ENCODE measurements around the gene INA. TPM values are rescaled to one million over a fixed set of nuclear protein-coding genes. Genes with fewer than 3 reads are reported as not detected.

Gene INA
- total RNA-seq, 1 experiment from 2014 or later = not detected

DNA sequence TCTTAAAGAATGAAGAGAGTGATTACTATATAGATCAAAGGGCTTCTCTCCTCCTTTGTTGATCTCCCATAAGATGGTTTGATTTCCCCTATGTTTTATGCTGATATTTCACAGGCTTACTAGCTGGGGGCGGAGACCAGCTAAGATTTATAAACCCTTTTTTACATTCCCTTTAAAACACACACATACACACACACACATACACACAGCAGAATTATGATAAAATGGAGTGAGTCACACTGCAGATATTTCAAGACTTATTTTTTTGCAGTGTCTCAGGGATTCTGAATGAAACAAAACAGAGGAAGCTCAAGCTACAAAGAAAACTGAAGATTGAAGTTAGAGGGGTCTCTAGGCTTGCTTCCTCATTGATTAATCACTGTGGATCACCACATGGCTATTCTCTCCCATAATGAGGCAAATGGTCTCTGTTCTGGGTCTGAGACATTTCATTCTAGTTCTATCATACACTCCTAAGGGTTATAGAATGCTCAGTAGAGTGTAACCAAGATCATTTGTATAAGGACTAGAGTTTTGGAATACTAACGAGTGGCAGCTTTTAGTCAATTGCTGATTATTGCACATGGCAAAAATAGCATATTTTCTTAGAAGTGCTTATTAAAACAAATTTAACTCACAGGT lies 18.6 kb downstream of the INA start:
- ChIA-PET POLR2A (no interaction called here), RAD21 (ENCODE audit: low non-redundant PET in 1 of 2, low total read pairs in 2 of 2, uncharacterized antibody in 2 of 2, unreplicated experiment in 2 of 2) (no interaction called here), CTCF (interaction anchor here (1.2 kb wide), 1 partner anchor 39 kb away, joined by 3 read pairs; no protein-coding TSS in a partner anchor)
- Histone ChIP-seq H3K4me2 (ENCODE audit: low read length) (no peak overlapping the region), H3K4me3 (replicated peaks in 1 of 2; ENCODE audit: low read depth in 1 of 2, low read length in 2 of 2) (no peak overlapping the region), H2AFZ (ENCODE audit: low read depth, low read length, poor library complexity, severe bottlenecking) (no peak overlapping the region), H4K20me1 (ENCODE audit: insufficient read depth) (no peaks in the 10 kb centered on the region), H3K9ac (ENCODE audit: low read length) (no peak overlapping the region), H3K27ac (ENCODE audit: low read depth, low read length) (no peak overlapping the region), H3K27me3 (ENCODE audit: insufficient read depth, low read length) (no peaks in the 10 kb centered on the region), H3K9me3 (ENCODE audit: control insufficient read depth in 1 of 2, insufficient read depth in 1 of 2, low read depth in 1 of 2, low read length in 2 of 2) (no peaks in the 10 kb centered on the region), H3K4me1 (ENCODE audit: control insufficient read depth in 1 of 2, insufficient read depth in 2 of 2, low read length in 2 of 2) (peaks cover 0 to 4% of the 10 kb centered on the region in 2 experiments; a peak in 2 of 4 replicates), H3K79me2 (ENCODE audit: insufficient read depth, low read length) (no peaks in the 10 kb centered on the region), H3K9me2 (ENCODE audit: insufficient read depth) (no peaks in the 10 kb centered on the region), H3K36me3 (ENCODE audit: control insufficient read depth in 1 of 2, insufficient read depth in 2 of 2, low read length in 2 of 2) (no peaks in the 10 kb centered on the region)
- intact Hi-C loops (cut with micrococcal nuclease) = no loop called here
- no TSS peak for BruUV-seq (replicated peaks)
- TF ChIP-seq POLR2AphosphoS5 (IDR thresholded peaks at IDR 0.05; ENCODE audit: low read depth, low read length) (no peak), SIN3A (IDR thresholded peaks at IDR 0.05; ENCODE audit: low read depth) (no peak), FOSL1 (IDR thresholded peaks at IDR 0.05; ENCODE audit: low read depth) (no peak)
- TF ChIP-seq, protein P1, sequence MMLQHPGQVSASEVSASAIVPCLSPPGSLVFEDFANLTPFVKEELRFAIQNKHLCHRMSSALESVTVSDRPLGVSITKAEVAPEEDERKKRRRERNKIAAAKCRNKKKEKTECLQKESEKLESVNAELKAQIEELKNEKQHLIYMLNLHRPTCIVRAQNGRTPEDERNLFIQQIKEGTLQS (IDR thresholded peaks at IDR 0.05) = no peak
- no peak for DNase-seq (ENCODE audit: low read depth, low spot score)
- ATAC-seq = no peak

DNA sequence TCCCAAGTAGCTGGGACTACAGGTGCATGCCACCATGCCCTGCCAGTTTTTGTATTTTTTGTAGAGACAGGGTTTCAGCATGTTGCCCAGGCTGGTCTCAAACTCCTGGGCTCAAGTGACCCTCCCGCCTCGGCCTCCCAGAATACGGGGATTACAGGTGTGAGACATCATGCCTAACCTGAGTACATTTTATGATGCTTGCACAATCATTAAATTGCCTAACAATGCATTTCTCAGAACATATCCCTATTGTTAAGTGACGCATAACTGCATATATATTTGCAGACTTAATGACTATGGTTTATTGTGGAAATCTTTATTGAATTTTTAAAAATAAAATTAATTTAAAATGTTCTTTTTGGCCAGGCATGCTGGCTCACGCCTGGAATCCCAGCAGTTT lies 30.7 kb downstream of the INA start:
- no peak for DNase-seq (ENCODE audit: low read depth, low spot score)
- ChIA-PET CTCF (no interaction called here), RAD21 (ENCODE audit: low non-redundant PET in 1 of 2, low total read pairs in 2 of 2, uncharacterized antibody in 2 of 2, unreplicated experiment in 2 of 2) (no interaction called here), POLR2A (no interaction called here)
- Histone ChIP-seq H3K9me3 (ENCODE audit: control insufficient read depth in 1 of 2, insufficient read depth in 1 of 2, low read depth in 1 of 2, low read length in 2 of 2) (no peaks in the 10 kb centered on the region), H3K4me2 (ENCODE audit: low read length) (no peak overlapping the region), H3K4me3 (replicated peaks in 1 of 2; ENCODE audit: low read depth in 1 of 2, low read length in 2 of 2) (no peak overlapping the region), H3K27ac (ENCODE audit: low read depth, low read length) (no peak overlapping the region), H3K9ac (ENCODE audit: low read length) (no peak overlapping the region), H3K36me3 (ENCODE audit: control insufficient read depth in 1 of 2, insufficient read depth in 2 of 2, low read length in 2 of 2) (peaks cover 33 to 41% of the 10 kb centered on the region in 2 experiments), H3K9me2 (ENCODE audit: insufficient read depth) (no peaks in the 10 kb centered on the region), H4K20me1 (ENCODE audit: insufficient read depth) (no peaks in the 10 kb centered on the region), H3K4me1 (ENCODE audit: control insufficient read depth in 1 of 2, insufficient read depth in 2 of 2, low read length in 2 of 2) (no peaks in the 10 kb centered on the region), H2AFZ (ENCODE audit: low read depth, low read length, poor library complexity, severe bottlenecking) (no peak overlapping the region), H3K27me3 (ENCODE audit: insufficient read depth, low read length) (no peaks in the 10 kb centered on the region), H3K79me2 (ENCODE audit: insufficient read depth, low read length) (no peaks in the 10 kb centered on the region)
- no peak for ATAC-seq
- BruUV-seq (replicated peaks) = no TSS peak
- intact Hi-C loops (cut with micrococcal nuclease) = no loop called here
- no peak for TF ChIP-seq ELF1 (IDR thresholded peaks at IDR 0.05; ENCODE audit: borderline replicate concordance, low read depth)
- TF ChIP-seq, protein P1 (IDR thresholded peaks at IDR 0.05) = no peak
- TF ChIP-seq YY1 (IDR thresholded peaks at IDR 0.05; ENCODE audit: extremely low read depth, insufficient replicate concordance, low read depth, low read length) = no peak
- TF ChIP-seq SRF (IDR thresholded peaks at IDR 0.05; ENCODE audit: low read depth) = no peak
- TF ChIP-seq, protein P2, sequence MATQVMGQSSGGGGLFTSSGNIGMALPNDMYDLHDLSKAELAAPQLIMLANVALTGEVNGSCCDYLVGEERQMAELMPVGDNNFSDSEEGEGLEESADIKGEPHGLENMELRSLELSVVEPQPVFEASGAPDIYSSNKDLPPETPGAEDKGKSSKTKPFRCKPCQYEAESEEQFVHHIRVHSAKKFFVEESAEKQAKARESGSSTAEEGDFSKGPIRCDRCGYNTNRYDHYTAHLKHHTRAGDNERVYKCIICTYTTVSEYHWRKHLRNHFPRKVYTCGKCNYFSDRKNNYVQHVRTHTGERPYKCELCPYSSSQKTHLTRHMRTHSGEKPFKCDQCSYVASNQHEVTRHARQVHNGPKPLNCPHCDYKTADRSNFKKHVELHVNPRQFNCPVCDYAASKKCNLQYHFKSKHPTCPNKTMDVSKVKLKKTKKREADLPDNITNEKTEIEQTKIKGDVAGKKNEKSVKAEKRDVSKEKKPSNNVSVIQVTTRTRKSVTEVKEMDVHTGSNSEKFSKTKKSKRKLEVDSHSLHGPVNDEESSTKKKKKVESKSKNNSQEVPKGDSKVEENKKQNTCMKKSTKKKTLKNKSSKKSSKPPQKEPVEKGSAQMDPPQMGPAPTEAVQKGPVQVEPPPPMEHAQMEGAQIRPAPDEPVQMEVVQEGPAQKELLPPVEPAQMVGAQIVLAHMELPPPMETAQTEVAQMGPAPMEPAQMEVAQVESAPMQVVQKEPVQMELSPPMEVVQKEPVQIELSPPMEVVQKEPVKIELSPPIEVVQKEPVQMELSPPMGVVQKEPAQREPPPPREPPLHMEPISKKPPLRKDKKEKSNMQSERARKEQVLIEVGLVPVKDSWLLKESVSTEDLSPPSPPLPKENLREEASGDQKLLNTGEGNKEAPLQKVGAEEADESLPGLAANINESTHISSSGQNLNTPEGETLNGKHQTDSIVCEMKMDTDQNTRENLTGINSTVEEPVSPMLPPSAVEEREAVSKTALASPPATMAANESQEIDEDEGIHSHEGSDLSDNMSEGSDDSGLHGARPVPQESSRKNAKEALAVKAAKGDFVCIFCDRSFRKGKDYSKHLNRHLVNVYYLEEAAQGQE (IDR thresholded peaks at IDR 0.05; ENCODE audit: low read depth) = no peak
- TF ChIP-seq JUND (IDR thresholded peaks at IDR 0.05) = no peak
- TF ChIP-seq, protein P3, sequence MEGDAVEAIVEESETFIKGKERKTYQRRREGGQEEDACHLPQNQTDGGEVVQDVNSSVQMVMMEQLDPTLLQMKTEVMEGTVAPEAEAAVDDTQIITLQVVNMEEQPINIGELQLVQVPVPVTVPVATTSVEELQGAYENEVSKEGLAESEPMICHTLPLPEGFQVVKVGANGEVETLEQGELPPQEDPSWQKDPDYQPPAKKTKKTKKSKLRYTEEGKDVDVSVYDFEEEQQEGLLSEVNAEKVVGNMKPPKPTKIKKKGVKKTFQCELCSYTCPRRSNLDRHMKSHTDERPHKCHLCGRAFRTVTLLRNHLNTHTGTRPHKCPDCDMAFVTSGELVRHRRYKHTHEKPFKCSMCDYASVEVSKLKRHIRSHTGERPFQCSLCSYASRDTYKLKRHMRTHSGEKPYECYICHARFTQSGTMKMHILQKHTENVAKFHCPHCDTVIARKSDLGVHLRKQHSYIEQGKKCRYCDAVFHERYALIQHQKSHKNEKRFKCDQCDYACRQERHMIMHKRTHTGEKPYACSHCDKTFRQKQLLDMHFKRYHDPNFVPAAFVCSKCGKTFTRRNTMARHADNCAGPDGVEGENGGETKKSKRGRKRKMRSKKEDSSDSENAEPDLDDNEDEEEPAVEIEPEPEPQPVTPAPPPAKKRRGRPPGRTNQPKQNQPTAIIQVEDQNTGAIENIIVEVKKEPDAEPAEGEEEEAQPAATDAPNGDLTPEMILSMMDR (IDR thresholded peaks at IDR 0.05 in 2 of 3, conservative IDR thresholded peaks at IDR 0.05 in 1 of 3; ENCODE audit: borderline replicate concordance in 1 of 3, insufficient read depth in 1 of 3, low read depth in 2 of 3, low read length in 2 of 3) = no peak
- no peak for TF ChIP-seq EGR1 (IDR thresholded peaks at IDR 0.05; ENCODE audit: low read depth)
- TF ChIP-seq EZH2phosphoT487 (IDR thresholded peaks at IDR 0.05; ENCODE audit: borderline replicate concordance) = no peak
- no peak for TF ChIP-seq CBX3 (IDR thresholded peaks at IDR 0.05; ENCODE audit: low read depth)
- no peak for TF ChIP-seq ZNF274 (IDR thresholded peaks at IDR 0.05; ENCODE audit: low read depth, low read length)
- TF ChIP-seq CEBPB (IDR thresholded peaks at IDR 0.05; ENCODE audit: low read depth) = no peak
- TF ChIP-seq SIN3A (IDR thresholded peaks at IDR 0.05; ENCODE audit: low read depth) = no peak

Data from HCT116 (cell line).